Activated CD4-positive, alpha-beta T cell treated with anti-CD3 and anti-CD28 coated beads for 48 hours (primary cell): ENCODE data around the gene TRIP12.
A peak's percentile ranks its signal among the peaks of the same experiment; 100 is the strongest.

Experiments
- DNase-seq: peaks from one replicate; pipeline ENCODE4 v3.0.0-alpha.2; 2020

Gene TRIP12

DNA sequence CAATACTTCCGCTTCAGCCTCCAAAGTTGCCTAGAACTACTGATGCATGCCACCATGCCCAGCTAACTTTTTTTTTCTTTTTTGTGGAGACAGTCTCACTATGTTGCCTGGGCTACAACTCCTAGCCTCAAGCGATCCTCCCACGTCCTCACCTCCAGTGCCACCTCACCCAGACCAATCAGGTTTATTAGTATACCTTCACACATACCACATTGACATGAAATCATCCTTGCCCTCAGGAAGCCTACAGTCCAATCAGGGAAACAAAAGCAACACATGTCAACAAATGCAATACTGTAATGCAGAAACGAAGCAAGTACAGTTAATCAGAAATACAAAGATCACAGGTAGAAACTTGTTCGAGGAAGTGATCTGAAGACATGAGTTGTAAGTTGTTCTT, 4.0 kb downstream of the TRIP12 start:
- no peak for DNase-seq

DNA sequence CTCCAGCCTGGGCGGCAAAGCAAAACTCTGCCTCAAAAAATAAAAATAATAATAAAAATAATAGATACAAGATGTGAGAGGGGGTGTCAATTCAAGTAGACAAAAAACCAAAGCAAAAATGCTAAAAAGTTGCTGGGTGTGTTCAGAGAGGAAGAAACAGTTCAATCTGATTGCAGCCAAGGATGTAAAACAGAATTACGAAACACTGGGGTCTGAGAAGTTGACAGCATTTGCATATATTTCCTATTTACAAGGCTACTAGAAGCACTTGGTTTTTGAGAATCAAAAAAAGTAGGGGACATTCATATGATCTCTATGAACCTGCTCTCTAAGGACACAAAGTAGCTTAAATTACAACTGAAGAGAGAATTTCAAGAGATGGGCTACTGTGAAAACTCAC, 7.6 kb downstream of the TRIP12 start:
- DNase-seq: no peak

DNA sequence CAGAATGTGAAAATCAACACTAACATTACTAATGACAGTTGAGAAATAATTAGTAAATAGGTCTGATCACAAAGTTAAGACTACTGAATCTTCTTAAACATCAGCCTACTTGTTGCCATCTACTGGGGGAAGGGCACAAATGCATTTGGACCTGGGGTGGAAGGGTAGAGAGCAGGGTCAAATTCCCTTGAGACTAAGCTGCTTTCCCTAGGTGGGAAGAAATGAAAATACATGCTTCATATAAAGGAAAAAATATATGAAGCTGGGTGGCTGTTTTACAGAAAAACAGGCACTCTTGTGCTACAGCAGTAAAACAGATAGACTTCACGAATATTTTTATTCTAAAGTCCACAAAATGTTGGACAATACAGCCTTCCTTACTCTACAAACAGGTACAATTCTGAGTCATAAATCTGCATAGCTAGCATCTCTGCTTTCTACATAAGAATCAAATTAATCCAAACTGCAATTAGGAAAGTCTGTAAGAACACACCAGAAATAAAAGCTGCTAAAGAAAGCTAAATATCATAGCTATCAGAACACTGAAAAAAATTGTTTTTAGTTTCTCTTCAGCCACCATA, 10.9 kb downstream of the TRIP12 start:
- no peak for DNase-seq

GRCh38 chr2:229910147-229910831, 11.5 kb downstream of the TRIP12 start:
- DNase-seq: no peak

DNA sequence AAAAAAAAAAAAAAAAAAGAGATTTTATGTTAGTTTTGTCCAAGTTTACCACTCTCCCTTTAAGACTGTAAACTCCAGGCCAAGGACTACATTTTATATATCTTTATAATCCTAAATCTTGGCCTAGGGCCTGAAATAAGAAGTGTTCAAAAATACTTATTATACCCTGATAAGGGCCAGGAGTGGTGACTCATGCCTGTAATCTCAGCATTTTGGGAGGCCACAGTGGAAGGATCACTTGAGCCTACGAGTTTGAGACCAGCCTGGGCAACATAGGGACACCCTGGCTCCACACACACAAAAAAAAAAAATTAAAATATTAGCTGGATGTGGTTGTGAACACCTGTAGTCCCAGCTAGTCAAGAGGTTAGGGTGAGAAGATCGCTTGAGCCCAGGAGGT, 12.7 kb downstream of the TRIP12 start:
- DNase-seq: no peak

GRCh38 chr2:229905601-229906000, 16.2 kb downstream of the TRIP12 start:
- no peak for DNase-seq

DNA sequence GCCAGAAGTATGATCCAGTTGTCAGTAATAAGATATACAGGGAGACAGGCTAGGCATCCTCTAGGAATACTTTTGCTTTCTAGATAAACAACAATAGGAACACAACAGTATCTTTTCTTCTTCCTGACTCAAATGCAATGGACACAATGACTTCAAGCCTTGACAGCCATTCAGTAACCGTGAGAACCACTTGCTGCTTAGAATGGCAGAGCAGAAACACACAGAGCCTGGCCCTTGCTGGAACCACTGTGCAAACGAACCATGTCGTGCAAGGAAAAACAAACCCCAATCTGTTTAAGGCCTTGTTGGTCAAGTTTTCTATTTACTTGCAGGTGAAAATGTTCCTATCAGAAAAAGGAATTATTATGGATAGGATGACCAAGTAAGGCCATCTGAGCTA, 18.8 kb downstream of the TRIP12 start:
- DNase-seq: no peak

GRCh38 chr2:229901819-229902218, 20.0 kb downstream of the TRIP12 start:
- DNase-seq: no peak

- peak; percentile 21 for DNase-seq
These were observed 21.3 kb downstream of the TRIP12 start for GRCh38 chr2:229900514-229900913.

- DNase-seq: no peak
These were observed 21.8 kb downstream of the TRIP12 start for GRCh38 chr2:229900012-229900411.

GRCh38 chr2:229899604-229900003, 22.2 kb downstream of the TRIP12 start:
- DNase-seq: no peak

GRCh38 chr2:229896857-229897256, 25.0 kb downstream of the TRIP12 start:
- DNase-seq: no peak

GRCh38 chr2:229889023-229889422, 32.8 kb downstream of the TRIP12 start:
- no peak for DNase-seq

GRCh38 chr2:229888031-229888430, 33.8 kb downstream of the TRIP12 start:
- DNase-seq: no peak

DNA sequence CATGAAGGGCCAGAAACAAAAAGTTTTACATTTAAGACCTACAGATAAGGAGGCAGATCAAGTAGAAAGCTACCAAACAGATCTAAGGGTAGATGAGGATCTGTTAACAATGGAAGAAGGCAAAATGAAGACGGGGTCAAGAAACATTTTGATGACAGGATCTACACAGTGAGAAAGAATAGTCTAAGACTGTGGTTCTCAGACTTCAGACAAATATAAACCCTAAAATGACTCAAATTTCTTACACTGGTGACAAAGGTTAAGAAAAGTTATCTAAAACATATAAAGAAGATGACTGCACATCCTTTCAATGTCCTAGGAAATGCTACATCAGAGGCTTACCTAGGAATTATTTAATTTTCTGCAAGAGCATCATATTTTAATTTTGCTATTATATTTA, 34.4 kb downstream of the TRIP12 start:
- DNase-seq: no peak

DNA sequence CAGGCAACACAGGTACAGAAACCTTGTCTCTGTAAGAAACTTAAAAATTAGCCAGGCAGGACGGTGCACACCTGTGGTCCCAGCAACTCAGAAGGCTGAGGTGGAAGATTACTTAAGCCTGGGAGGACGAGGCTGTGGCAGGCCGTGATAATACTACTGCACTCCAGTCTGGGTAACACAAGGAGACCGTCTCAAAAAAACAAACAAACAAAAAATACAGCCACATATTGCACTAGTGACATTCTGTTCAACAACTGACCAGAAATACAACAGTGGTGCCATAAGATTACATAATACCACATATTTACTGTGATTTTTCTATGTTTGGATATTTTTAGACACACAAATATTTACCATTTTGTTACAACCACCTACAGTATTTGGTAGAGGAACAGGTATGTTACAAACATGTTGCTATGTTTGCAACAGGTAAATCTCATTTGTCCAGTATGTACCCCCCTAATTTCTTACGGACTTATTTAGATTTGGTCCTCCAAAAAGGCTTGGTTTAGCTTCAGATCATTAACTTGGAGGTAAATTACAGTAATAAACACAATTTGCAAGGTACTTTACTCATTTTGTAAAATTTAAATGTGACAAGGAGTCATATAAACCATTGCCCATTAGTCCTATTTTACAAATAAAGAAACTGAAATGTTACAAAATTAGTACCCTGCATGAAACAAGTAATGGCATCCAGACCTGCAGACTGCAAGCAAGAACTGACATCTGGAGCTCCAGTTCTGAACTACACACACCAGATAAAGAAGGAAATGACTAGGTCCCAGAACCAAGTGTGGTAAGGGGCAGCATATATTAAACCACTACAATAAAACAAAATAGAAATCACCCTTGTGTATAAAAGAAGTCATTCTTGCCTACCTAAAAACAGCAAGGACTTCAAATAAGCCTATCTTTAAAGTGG, 36.8 kb downstream of the TRIP12 start:
- no peak for DNase-seq

- no peak for DNase-seq
These were observed 39.2 kb downstream of the TRIP12 start for GRCh38 chr2:229882583-229882982.

DNA sequence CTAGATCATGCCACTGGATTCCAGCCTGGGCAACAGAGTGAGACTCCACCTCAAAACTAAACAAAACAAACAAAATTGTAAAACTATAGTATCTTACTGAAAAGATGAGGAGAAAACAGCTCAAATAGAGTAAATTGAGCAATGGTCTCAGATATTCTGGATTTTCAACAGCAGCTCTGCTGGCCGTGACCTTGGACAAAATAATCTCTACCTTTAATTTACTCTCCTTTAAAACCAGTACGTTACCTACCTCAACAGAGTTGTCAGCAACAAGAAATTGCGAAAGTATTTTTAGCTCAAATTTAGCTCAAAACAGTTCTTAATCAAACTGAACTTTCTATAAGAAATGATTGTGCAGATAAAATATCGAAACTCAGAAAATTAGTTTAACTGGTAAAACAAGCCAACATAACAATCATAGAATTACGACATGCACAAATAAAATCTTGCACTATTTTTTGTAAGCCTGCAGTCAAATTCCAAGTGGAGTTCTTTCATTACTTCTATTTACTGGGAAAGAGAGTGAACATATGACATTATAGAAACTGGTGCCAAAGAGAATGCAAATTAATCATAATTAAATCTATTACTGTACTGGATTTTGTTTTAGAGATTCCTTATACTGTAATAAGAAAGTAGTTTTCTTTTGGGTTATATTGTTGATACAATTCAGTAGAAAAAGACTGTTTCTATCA, 40.8 kb downstream of the TRIP12 start:
- DNase-seq: no peak

DNA sequence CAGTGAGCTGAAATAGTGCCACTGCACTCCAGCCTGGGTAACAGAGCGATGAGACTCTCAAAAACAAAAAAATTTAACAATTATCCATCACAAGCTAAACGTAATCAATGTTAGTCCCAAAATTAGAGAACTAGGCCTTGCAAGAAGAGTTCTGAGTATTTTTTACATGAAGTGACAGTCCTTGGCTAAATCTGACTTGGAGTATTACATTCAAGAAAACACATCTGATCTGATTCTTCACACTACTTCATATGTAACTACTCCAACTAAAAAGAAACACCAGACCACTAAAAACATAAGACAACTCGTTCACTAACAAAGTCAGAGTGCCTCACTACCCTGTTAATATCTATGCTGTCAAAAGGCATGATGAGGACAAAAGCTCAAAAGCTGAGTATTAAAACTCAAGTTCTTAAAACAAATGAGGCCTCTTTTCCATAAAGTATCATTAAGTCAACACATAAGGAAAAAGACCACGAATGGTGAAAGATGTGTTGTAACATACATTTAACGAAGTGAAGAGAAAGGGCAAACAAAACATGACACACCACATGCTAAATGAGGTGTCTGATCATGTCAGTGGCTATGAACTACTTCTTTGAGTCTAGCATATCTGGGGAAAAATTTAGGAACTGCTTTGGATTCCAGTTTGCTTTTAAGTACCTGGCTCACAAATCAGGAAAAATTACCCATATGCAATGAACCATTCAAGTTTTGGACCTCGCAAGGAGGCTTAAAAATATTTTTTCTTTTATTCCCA, 42.4 kb downstream of the TRIP12 start:
- DNase-seq: no peak

DNA sequence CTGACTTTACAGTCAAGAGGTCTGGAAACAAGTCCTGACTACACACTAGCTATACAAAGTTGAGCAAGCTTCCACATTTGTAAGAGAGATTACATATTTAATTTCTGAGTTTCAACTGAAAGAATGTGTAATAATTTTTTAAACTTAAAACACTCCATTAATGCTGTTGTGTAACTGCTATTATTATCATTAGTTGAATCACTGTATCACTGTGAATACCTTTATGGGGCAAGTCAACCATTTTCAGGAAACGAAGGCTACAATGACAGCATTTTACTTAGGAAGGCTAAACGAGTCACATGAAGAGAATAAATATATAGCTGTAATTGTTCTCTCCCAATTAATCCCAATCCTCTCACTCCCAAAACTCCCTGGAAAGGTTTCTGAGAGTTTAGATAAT, 46.3 kb downstream of the TRIP12 start:
- no peak for DNase-seq

DNA sequence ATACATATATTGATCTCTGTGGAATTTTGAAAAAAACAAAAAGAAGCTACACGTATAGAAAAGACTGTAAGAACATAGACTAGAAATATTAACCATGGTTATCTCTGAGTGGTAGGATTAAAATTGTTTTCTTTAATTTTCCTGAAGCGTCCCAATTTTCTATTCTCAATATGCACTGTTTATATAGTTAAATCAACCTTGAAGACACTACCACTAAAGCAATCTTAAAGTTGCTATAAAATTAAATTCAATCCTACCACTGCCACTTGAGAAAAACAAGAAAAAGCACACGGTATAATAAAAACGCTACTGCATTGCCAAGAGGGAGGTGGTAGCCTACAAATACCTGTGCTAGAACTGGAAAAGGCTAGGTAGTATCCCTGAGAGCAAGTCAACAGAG, 47.2 kb downstream of the TRIP12 start:
- DNase-seq: no peak

DNA sequence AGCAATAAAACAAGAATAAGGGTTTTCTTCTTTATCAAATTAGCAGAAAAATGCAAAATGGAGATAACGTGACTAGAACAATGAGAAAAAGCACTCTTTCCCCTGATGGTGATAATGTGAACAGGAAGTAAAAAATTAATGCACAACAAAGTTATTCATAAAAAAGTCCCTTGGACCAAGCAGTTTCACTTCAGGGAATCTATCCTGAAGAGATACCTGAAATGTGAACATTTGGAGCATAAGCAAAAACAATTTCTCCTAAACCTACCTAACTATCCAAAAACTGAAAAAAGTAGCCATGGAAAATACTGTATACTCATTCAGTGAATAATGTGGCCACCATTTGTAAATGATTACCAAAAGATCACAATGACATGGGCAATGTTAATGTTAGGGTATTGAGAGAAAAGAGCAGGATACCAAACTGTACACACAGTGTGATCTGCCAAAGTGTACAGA, 48.7 kb downstream of the TRIP12 start:
- no peak for DNase-seq
